GM23248 (cell line): ENCODE results near the gene PPP1R9A. TPM values are rescaled to one million over a fixed set of nuclear protein-coding genes. Genes with fewer than 3 reads are reported as not detected.

ENCODE experiments used
- DNase-seq: peaks from one replicate; pipeline ENCODE4 v3.0.0-alpha.2; 2015
- H2AFZ ChIP-seq: fragments of 200-600 bp; sonication (generic); 2 replicates; pipeline ENCODE4 v1.6.1; 2016; ENCODE audit warnings: antibody characterized with exemption
- H3F3A ChIP-seq: fragments of 200-600 bp; sonication (generic); 2 replicates; pipeline ENCODE4 v1.6.1; 2016; ENCODE audit warnings: mild to moderate bottlenecking, antibody characterized with exemption, mixed run types; ENCODE audit not compliant: insufficient read depth
- H3K27ac ChIP-seq: fragments of 200-600 bp; sonication (generic); 2 replicates; pipeline ENCODE4 v1.5.1; 2016; ENCODE audit warnings: mild to moderate bottlenecking
- H3K27me3 ChIP-seq: fragments of 200-600 bp; sonication (generic); replicated peaks from 2 replicates; pipeline ENCODE4 v1.6.1; 2016; ENCODE audit warnings: mild to moderate bottlenecking; ENCODE audit not compliant: insufficient read depth
- H3K36me3 ChIP-seq: fragments of 200-600 bp; sonication (generic); 2 replicates; pipeline ENCODE4 v1.6.1; 2016; ENCODE audit warnings: low read depth, mild to moderate bottlenecking
- H3K4me1 ChIP-seq: fragments of 200-600 bp; sonication (generic); 2 replicates; pipeline ENCODE4 v1.6.1; 2016; ENCODE audit warnings: mild to moderate bottlenecking; ENCODE audit not compliant: insufficient read depth
- H3K4me2 ChIP-seq: fragments of 200-600 bp; sonication (generic); one replicate; pipeline ENCODE4 v1.6.1; 2016; ENCODE audit warnings: mild to moderate bottlenecking; ENCODE audit not compliant: unreplicated experiment
- H3K4me3 ChIP-seq: fragments of 200-600 bp; sonication (generic); 2 replicates; pipeline ENCODE4 v1.5.1; 2016; ENCODE audit warnings: mild to moderate bottlenecking
- H3K79me2 ChIP-seq: fragments of 200-600 bp; sonication (generic); 2 replicates; pipeline ENCODE4 v1.6.1; 2016; ENCODE audit warnings: mild to moderate bottlenecking; ENCODE audit not compliant: insufficient read depth
- H3K9ac ChIP-seq: fragments of 200-600 bp; sonication (generic); 2 replicates; pipeline ENCODE4 v1.6.1; 2016; ENCODE audit warnings: mild to moderate bottlenecking
- H3K9me2 ChIP-seq: fragments of 200-600 bp; sonication (generic); 2 replicates; pipeline ENCODE4 v1.6.1; 2016; ENCODE audit warnings: mixed run types, mild to moderate bottlenecking, moderate library complexity; ENCODE audit not compliant: insufficient read depth
- H3K9me3 ChIP-seq: fragments of 200-600 bp; sonication (generic); one replicate; pipeline ENCODE4 v1.6.1; 2017; ENCODE audit warnings: low read depth
- H4K20me1 ChIP-seq: fragments of 200-600 bp; sonication (generic); 2 replicates; pipeline ENCODE4 v1.6.0; 2016; ENCODE audit not compliant: insufficient read depth
- EZH2 ChIP-seq: fragments of 200-600 bp; sonication (generic); IDR thresholded peaks from 2 replicates; pipeline ENCODE4 v1.6.1; 2018; ENCODE audit warnings: antibody characterized with exemption, mild to moderate bottlenecking; ENCODE audit not compliant: insufficient read depth, poor library complexity, severe bottlenecking
- EZH2phosphoT487 ChIP-seq: fragments of 200-600 bp; sonication (generic); IDR thresholded peaks from 2 replicates; pipeline ENCODE4 v1.6.1; 2018; ENCODE audit warnings: antibody characterized with exemption, moderate library complexity, mild to moderate bottlenecking, low read depth; ENCODE audit not compliant: insufficient read depth
- WGBS, 2 experiments: methylation state at CpG; one replicate each; pipeline ENCODE4 v1.1.6; 2015 to 2017; ENCODE audit warnings: low lambda C conversion rate in 2 of 2, low coverage in 1 of 2; ENCODE audit errors: missing lambda C conversion rate in 2 of 2; 5-methylcytosine and 5-hydroxymethylcytosine counted together
- in situ Hi-C: fragments of 300-500 bp; cut with MboI; formaldehyde crosslinking; loops from 2 replicates; pipeline ENCODE4 v1.15.0; 2020
- polyA plus RNA-seq: library from polyadenylated mRNA; unstranded; fragments of >200 nt; fragmentation: Nextera tagmentation; extraction: Ambion mirVana; gene quantifications from 2 replicates; pipeline ENCODE4 v1.2.1, GENCODE V29; 2016
- total RNA-seq: library from RNA; depleted of rRNA; stranded (reverse); fragments of >200 nt; shearing (Covaris generic); gene quantifications from 2 replicates; pipeline ENCODE4 v1.2.3, GENCODE V29; 2014

The PPP1R9A gene
- total and polyA plus RNA-seq, 2 experiments from 2014 or later: 0.03 TPM; not detected in 1

DNA sequence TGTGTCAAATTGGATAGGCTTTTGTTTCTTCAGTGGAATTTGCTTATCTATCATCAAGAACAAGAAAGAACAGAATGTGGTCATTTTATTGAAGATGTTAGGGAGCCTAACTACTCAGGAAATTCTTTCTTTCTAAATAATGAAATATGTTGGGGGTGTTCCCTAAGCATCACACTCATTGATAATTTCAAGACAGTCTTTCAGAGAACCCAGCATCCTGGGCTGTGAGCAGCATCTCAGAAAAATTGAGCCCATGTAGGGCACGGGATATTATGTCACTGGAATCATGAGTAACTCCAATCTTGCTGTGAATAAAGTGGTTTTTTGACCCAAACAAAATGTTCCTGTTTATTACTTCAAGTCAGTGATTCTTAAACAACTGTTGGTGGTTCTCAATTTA, 389.6 kb downstream of the PPP1R9A start:
- H3K36me3 ChIP-seq: no peaks in the 10 kb centered on the region
- no peak overlapping the region for H3K9ac ChIP-seq
- H3K27ac ChIP-seq: no peak overlapping the region
- WGBS, 2 experiments: 14 to 18% methylated on average over 1 of the region's 1 CpG
- H3K79me2 ChIP-seq: no peaks in the 10 kb centered on the region
- H3K4me1 ChIP-seq: no peaks in the 10 kb centered on the region
- no peak for TF ChIP-seq EZH2phosphoT487
- TF ChIP-seq EZH2: no peak
- no peak overlapping the region for H3K4me2 ChIP-seq
- DNase-seq: no peak
- H3K9me3 ChIP-seq: no peaks in the 10 kb centered on the region
- peaks cover 7% of the 10 kb centered on the region; the same call in 1 of the 2 replicates for H3K27me3 ChIP-seq
- H2AFZ ChIP-seq: no peak overlapping the region
- H3F3A ChIP-seq: no peaks in the 10 kb centered on the region
- H3K9me2 ChIP-seq: no peaks in the 10 kb centered on the region
- in situ Hi-C loops: no loop called here
- H4K20me1 ChIP-seq: no peaks in the 10 kb centered on the region
- H3K4me3 ChIP-seq: no peak overlapping the region

DNA sequence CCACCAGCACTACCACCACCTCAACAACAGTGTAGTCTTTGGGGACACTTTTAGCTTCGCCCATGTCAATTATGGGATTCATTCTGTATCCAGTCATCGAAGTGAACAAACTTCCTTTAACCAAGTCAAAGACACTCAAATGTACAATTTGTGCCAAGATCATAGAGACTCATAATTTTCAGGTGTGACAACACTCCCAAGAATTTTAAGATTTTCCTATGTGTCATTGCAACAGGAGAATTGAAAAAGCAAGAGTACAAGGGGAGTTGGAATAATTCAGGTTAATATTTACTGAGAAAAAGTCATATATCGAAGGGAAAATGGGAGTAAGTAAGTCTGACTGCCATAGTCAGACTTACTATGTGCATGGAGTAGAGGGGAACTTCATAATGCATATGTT, 390.7 kb downstream of the PPP1R9A start:
- no peak overlapping the region for H3K27ac ChIP-seq
- peaks cover 7% of the 10 kb centered on the region; the same call in 1 of the 2 replicates for H3K27me3 ChIP-seq
- H3F3A ChIP-seq: no peaks in the 10 kb centered on the region
- no peaks in the 10 kb centered on the region for H4K20me1 ChIP-seq
- H3K9me2 ChIP-seq: no peaks in the 10 kb centered on the region
- no peak overlapping the region for H3K4me3 ChIP-seq
- H2AFZ ChIP-seq: no peak overlapping the region
- no peaks in the 10 kb centered on the region for H3K9me3 ChIP-seq
- 74 to 76% methylated on average over 3 of the region's 3 CpGs for WGBS, 2 experiments
- in situ Hi-C loops: no loop called here
- no peak overlapping the region for H3K9ac ChIP-seq
- DNase-seq: no peak
- no peaks in the 10 kb centered on the region for H3K36me3 ChIP-seq
- H3K4me1 ChIP-seq: no peaks in the 10 kb centered on the region
- TF ChIP-seq EZH2: no peak
- TF ChIP-seq EZH2phosphoT487: no peak
- no peak overlapping the region for H3K4me2 ChIP-seq
- no peaks in the 10 kb centered on the region for H3K79me2 ChIP-seq

DNA sequence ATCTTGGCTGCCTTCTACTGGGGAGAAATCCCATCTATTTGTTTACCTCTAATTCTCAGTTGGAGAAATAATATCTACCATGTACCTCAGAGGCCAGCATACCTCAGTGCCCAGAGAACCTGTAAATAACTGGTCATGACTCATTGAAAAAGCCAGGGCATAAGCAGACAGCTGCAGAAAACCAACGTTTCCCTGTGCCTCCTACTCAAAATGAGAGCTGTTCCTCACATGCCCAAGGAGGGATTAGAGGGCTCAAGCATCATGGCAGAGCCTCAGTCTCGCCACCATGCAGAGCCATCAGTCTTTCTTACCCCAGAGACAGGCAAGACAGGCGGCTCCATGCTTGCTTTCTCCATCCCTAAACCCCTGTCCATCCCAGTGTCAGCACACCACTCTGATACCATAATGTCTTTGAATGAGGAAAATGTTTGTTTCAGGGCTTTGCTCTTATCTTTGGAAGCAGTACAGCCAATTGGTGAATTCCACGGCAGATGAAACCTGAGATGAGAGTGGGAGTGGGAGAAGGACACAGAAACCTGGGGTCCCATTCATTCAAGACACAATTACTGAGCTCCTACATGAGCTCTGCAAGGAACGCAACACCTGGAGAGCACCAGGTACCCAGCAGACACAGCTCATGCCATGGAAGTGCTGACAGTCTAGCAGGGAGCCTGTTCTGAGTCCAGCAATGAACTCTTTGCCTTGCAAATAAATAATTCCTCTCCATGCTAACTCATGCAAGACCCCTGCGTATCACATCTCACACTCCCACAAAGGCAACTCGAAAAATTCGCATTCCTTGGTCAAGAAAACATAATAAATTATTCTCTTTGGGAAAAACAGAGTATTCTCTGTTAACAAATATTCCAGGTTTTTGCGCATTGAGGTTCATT, 395.9 kb downstream of the PPP1R9A start:
- no peak overlapping the region for H3K4me2 ChIP-seq
- H3F3A ChIP-seq: no peaks in the 10 kb centered on the region
- no peak overlapping the region for H3K27ac ChIP-seq
- no peaks in the 10 kb centered on the region for H3K9me3 ChIP-seq
- peaks cover 10% of the 10 kb centered on the region; the same call in 1 of the 2 replicates for H3K27me3 ChIP-seq
- in situ Hi-C loops: no loop called here
- TF ChIP-seq EZH2phosphoT487: no peak
- no peak for TF ChIP-seq EZH2
- H3K9ac ChIP-seq: no peak overlapping the region
- no peaks in the 10 kb centered on the region for H4K20me1 ChIP-seq
- no peaks in the 10 kb centered on the region for H3K9me2 ChIP-seq
- WGBS, 2 experiments: 39 to 41% methylated on average over 9 of the region's 9 CpGs
- no peak overlapping the region for H2AFZ ChIP-seq
- no peak overlapping the region for H3K4me3 ChIP-seq
- no peaks in the 10 kb centered on the region for H3K79me2 ChIP-seq
- no peaks in the 10 kb centered on the region for H3K36me3 ChIP-seq
- no peak for DNase-seq
- H3K4me1 ChIP-seq: no peaks in the 10 kb centered on the region

DNA sequence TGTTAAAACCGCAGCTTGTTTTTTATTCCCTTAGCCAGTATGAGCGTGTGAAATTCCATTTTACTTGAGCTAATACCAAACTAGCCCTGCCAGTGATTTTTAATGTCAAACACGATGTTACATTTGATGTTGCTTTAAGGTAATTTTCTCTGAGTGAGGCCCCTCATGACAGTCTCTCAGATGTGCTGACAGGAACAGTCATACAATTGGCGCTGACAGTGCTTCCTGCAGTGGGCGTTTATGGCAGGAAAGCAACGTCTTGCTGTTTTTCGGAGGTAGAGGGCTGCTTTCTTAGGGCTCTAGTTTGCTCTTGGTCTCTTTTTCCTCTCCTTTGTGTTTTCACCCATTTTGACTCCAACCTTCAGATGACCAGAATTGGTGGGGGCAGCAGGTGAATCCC, 397.6 kb downstream of the PPP1R9A start:
- no peak overlapping the region for H3K4me3 ChIP-seq
- no peak for TF ChIP-seq EZH2
- DNase-seq: no peak
- H2AFZ ChIP-seq: no peak overlapping the region
- 47 to 55% methylated on average over 7 of the region's 7 CpGs for WGBS, 2 experiments
- H3K9me2 ChIP-seq: no peaks in the 10 kb centered on the region
- H4K20me1 ChIP-seq: no peaks in the 10 kb centered on the region
- H3F3A ChIP-seq: no peaks in the 10 kb centered on the region
- no peak overlapping the region for H3K9ac ChIP-seq
- in situ Hi-C loops: no loop called here
- H3K4me1 ChIP-seq: no peaks in the 10 kb centered on the region
- no peaks in the 10 kb centered on the region for H3K79me2 ChIP-seq
- no peaks in the 10 kb centered on the region for H3K36me3 ChIP-seq
- H3K9me3 ChIP-seq: no peaks in the 10 kb centered on the region
- H3K4me2 ChIP-seq: no peak overlapping the region
- no peak overlapping the region for H3K27ac ChIP-seq
- H3K27me3 ChIP-seq: peaks cover 10% of the 10 kb centered on the region; the same call in 1 of the 2 replicates
